K562 (cell line): Measurements from ENCODE around the gene DGKB. TPM values are rescaled to one million over a fixed set of nuclear protein-coding genes. Genes with fewer than 3 reads are reported as not detected.

Source experiments
- ATAC-seq: fragments of 200-7000 bp; cut with Tn5 transposase; 3 replicates; pipeline ENCODE4 v1.9.1; 2020; ENCODE audit warnings: moderate library complexity
- BruUV-seq: library from RNA; stranded (reverse); fragments of 400-500 nt; replicated peaks from 2 replicates; lab custom pipeline; 2021; lab: Mats Ljungman, UMichigan
- CTCF ChIA-PET: fragments of 300-600 bp; formaldehyde crosslinking; extraction: SDS; loops from one replicate; lab custom pipeline; 2021; ENCODE audit warnings: low intra/inter-chr PET ratio; lab: Yijun Ruan, JAX
- POLR2A ChIA-PET: fragments of 300-600, 350-650 bp; sonication (Branson Sonifier 250); formaldehyde crosslinking; extraction: SDS; loops from one replicate; lab custom pipeline; 2021; ENCODE audit warnings: antibody characterized with exemption, inconsistent platforms; lab: Yijun Ruan, JAX
- DNase-seq, 4 experiments: peaks; one replicate each; pipeline versions ENCODE4 v3.0.0 to v3.0.0-alpha.2; 2011 to 2018; ENCODE audit warnings: low spot score in 3 of 4, mixed read lengths in 3 of 4; ENCODE audit errors: extremely low read depth in 1 of 4
- FAIRE-seq: peaks from 2 replicates; lab custom pipeline; 2011; peaks lifted over from hg19 to GRCh38; lab: Jason Lieb, UNC
- H2AFZ ChIP-seq: 2 replicates; pipeline ENCODE4 v1.6.0; 2011; ENCODE audit warnings: low read depth, low read length, control low read depth, inconsistent platforms
- H3K27ac ChIP-seq: fragments of 200-600 bp; 3 replicates; pipeline ENCODE4 v1.8.0; 2011; ENCODE audit warnings: low read depth, mild to moderate bottlenecking, control low read depth, inconsistent platforms, low read length, moderate library complexity, mixed read lengths; ENCODE audit errors: extremely low read depth
- H3K27me3 ChIP-seq, 2 experiments: fragments of 300-600 bp in 1 of 2; 2 replicates in 1 of 2; 3 replicates in 1 of 2; pipeline versions ENCODE4 v1.6.0 to v1.8.0; 2011; ENCODE audit warnings: inconsistent platforms in 2 of 2, low read length in 2 of 2, mild to moderate bottlenecking in 1 of 2, mixed read lengths in 1 of 2, moderate library complexity in 1 of 2; ENCODE audit not compliant: control insufficient read depth in 2 of 2, insufficient read depth in 2 of 2
- H3K36me3 ChIP-seq: fragments of 300-600 bp; 3 replicates; pipeline ENCODE4 v1.8.0; 2011; ENCODE audit warnings: mild to moderate bottlenecking, low read length, inconsistent platforms; ENCODE audit not compliant: control insufficient read depth, insufficient read depth
- H3K4me1 ChIP-seq, 2 experiments: fragments of 200-600 bp in 1 of 2; replicated peaks in 1 of 2; 2 replicates in 1 of 2; 3 replicates in 1 of 2; pipeline versions ENCODE4 v1.5.1 to v1.8.0; 2011; ENCODE audit warnings: inconsistent platforms in 2 of 2, low read length in 2 of 2, mild to moderate bottlenecking in 1 of 2, mixed read lengths in 1 of 2, moderate library complexity in 1 of 2; ENCODE audit not compliant: control insufficient read depth in 2 of 2, insufficient read depth in 2 of 2
- H3K4me2 ChIP-seq: 2 replicates; pipeline ENCODE4 v1.6.1; 2011; ENCODE audit warnings: low read length, control low read depth, inconsistent platforms, mixed read lengths; ENCODE audit not compliant: insufficient read depth
- H3K4me3 ChIP-seq: fragments of 200-600 bp; sonication (generic), shearing (Covaris generic); 2 replicates; pipeline ENCODE4 v1.5.1; 2016; ENCODE audit warnings: control low read depth, inconsistent platforms
- H3K79me2 ChIP-seq: fragments of 200-600 bp; 3 replicates; pipeline ENCODE4 v1.8.0; 2011; ENCODE audit warnings: low read length, inconsistent platforms; ENCODE audit not compliant: control insufficient read depth, insufficient read depth
- H3K9ac ChIP-seq, 2 experiments: 2 replicates each; pipeline versions ENCODE4 v1.6.0 to v1.6.1; 2011; ENCODE audit warnings: low read depth in 2 of 2, low read length in 2 of 2, control low read depth in 1 of 2, inconsistent platforms in 1 of 2, mild to moderate bottlenecking in 1 of 2, mixed read lengths in 1 of 2; ENCODE audit not compliant: insufficient read depth in 1 of 2
- H3K9me1 ChIP-seq: one replicate; pipeline ENCODE4 v1.6.0; 2011; ENCODE audit warnings: inconsistent platforms, mild to moderate bottlenecking, low read length, moderate library complexity; ENCODE audit not compliant: control insufficient read depth, insufficient read depth
- H3K9me3 ChIP-seq: replicated peaks from 2 replicates; pipeline ENCODE4 v1.5.1; 2011; ENCODE audit warnings: low read depth, low read length, inconsistent platforms; ENCODE audit not compliant: control insufficient read depth, insufficient read depth
- H4K20me1 ChIP-seq: replicated peaks from 2 replicates; pipeline ENCODE4 v1.6.1; 2011; ENCODE audit warnings: low read length, inconsistent platforms, mixed read lengths; ENCODE audit not compliant: control insufficient read depth, insufficient read depth
- BCL6 ChIP-seq: fragments of 250-450 bp; sonication (Bioruptor Pico); IDR thresholded peaks from 2 replicates; pipeline ENCODE4 v1.4.0; 2020
- CBFA2T2 ChIP-seq: fragments of 450-650 bp; conservative IDR thresholded peaks from 2 replicates; pipeline ENCODE4 v1.6.1; 2017; ENCODE audit warnings: mild to moderate bottlenecking
- CBFB ChIP-seq: sonication (generic); formaldehyde crosslinking; IDR thresholded peaks from 2 replicates; pipeline ENCODE4 v1.4.0; 2020; ENCODE audit warnings: mild to moderate bottlenecking, missing genetic modification reagents
- CCAR2 ChIP-seq: fragments of 200-400 bp; formaldehyde crosslinking; IDR thresholded peaks from 2 replicates; pipeline ENCODE4 v1.6.1; 2017; ENCODE audit warnings: mild to moderate bottlenecking, low read depth, low read length
- DACH1 ChIP-seq: fragments of 450-650 bp; IDR thresholded peaks from 2 replicates; pipeline ENCODE4 v1.6.1; 2018; ENCODE audit not compliant: partially characterized antibody
- JUN ChIP-seq, 2 experiments: sonication (generic) in 1 of 2; formaldehyde crosslinking in 1 of 2; IDR thresholded peaks; 2 replicates each; pipeline versions ENCODE4 v1.6.1 to v1.8.0; 2012 to 2022; ENCODE audit warnings: borderline replicate concordance in 2 of 2, mild to moderate bottlenecking in 2 of 2, improper control_type of control experiment in 1 of 2, low read depth in 1 of 2, low read length in 1 of 2, missing genetic modification reagents in 1 of 2
- SIRT6 ChIP-seq: IDR thresholded peaks from one replicate; pipeline ENCODE4 v1.6.1; 2012; ENCODE audit warnings: low read depth, mild to moderate bottlenecking, control low read depth, inconsistent platforms, low read length, moderate library complexity
- ZNF23 ChIP-seq: fragments of 250-450 bp; sonication (Bioruptor Pico); IDR thresholded peaks from 2 replicates; pipeline ENCODE4 v1.4.0; 2020; ENCODE audit warnings: mild to moderate bottlenecking
- WGBS: fragments of 100-300 bp; shearing (Covaris generic); methylation state at CpG from one replicate; pipeline ENCODE4 v1.1.6; 2016; ENCODE audit warnings: low coverage, mixed read lengths; ENCODE audit not compliant: insufficient coverage; ENCODE audit errors: missing lambda C conversion rate; 5-methylcytosine and 5-hydroxymethylcytosine counted together
- in situ Hi-C: fragments of 300-500 bp; cut with MboI; formaldehyde crosslinking; loops from 4 replicates; pipeline ENCODE4 v1.15.0; 2018; ENCODE audit warnings: inconsistent platforms, mixed read lengths
- intact Hi-C: fragments of 100-400 bp; cut with micrococcal nuclease; formaldehyde crosslinking; loops from 2 replicates; pipeline ENCODE4 v1.14.2; 2022
- polyA plus RNA-seq, 8 experiments: library from polyadenylated mRNA; depleted of rRNA in 4 of 8; stranded (reverse) in 5 of 8; unstranded in 3 of 8; fragments of >200 nt; fragmentation: Nextera tagmentation in 2 of 8; fragmentation: Illumina TruSeq in 1 of 8; extraction: Ambion mirVana in 2 of 8; extraction: Trizol in 1 of 8; gene quantifications; 2 replicates each; pipeline versions ENCODE4 v1.2.1 to v1.2.3, GENCODE V29; 2011 to 2014; ENCODE audit warnings: inconsistent platforms in 1 of 8, missing spikeins in 1 of 8
- total RNA-seq, 7 experiments: library from RNA; depleted of rRNA in 6 of 7; stranded (reverse); fragments of >200 nt in 6 of 7; fragmentation: Illumina TruSeq in 2 of 7; extraction: Trizol in 2 of 7; gene quantifications; 2 replicates each; pipeline versions ENCODE4 v1.2.1 to v1.2.3, GENCODE V29; 2011 to 2021; ENCODE audit warnings: low replicate concordance in 1 of 7
- TF ChIP-seq, protein P1 (sequence below), 2 experiments: IDR thresholded peaks in 1 of 2; conservative IDR thresholded peaks in 1 of 2; 2 replicates each; pipeline ENCODE4 v1.6.1; 2016; ENCODE audit warnings: low read depth in 2 of 2, mild to moderate bottlenecking in 1 of 2, missing compliant biosample characterization in 1 of 2, missing genetic modification characterization in 1 of 2, moderate library complexity in 1 of 2
- TF ChIP-seq, protein P2 (sequence below): fragments of 450-650 bp; formaldehyde crosslinking; IDR thresholded peaks from 2 replicates; pipeline ENCODE4 v1.4.0; 2020; ENCODE audit warnings: mild to moderate bottlenecking, moderate library complexity

Gene DGKB
- total and polyA plus RNA-seq, 9 of the 15 experiments (the other 6 are each of a cell fraction or from before 2014, with no cell fraction given), result 0.01 TPM; not detected in 8

DNA sequence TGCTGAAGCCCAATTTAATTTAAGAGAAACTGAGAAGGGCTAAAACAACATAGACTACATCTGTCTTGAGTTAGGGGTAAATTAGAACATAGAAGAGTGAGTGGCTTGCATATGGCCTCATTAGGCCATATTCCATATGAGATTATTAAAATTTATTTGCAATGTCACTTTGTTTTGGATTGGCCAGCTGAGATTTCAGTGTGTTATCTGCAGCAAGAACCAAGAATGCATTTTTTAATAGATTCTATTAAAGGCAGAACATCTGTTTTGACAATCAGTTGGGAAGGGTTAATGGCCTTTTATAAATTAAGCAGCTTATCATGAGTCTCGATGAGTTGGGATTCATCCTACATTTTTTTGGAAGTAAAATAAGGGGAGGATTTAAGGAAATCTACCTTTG, 236.2 kb downstream of the DGKB start:
- no peaks in the 10 kb centered on the region for H4K20me1 ChIP-seq
- CTCF ChIA-PET, result no interaction called here

DNA sequence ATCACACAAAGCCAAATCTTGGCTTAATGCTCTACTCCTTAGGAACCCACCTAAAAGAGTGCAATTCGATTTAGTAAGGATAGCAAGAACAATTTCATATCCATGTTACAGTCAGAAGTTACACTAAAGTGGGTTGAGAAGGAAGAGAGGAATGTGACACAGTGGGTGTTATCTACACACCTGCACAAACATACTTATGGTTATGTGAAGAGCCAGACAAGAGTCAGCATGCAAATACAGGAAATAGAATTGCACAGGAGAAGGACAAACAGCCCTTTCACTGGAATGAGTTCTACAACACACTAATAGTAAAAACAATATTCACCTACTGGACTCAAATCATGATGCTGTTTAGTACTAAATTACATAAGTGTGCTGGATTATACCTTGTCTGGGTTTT, 262.8 kb downstream of the DGKB start:
- Histone ChIP-seq H3K27ac (no peak overlapping the region), H3K4me3 (no peak overlapping the region), H3K9me3 (peaks cover 7% of the 10 kb centered on the region; the same call in 1 of the 2 replicates), H3K4me2 (no peak overlapping the region), H3K27me3 (no peaks in the 10 kb centered on the region), H3K36me3 (no peaks in the 10 kb centered on the region), H3K79me2 (no peaks in the 10 kb centered on the region), H3K9ac (no peak overlapping the region), H4K20me1 (no peaks in the 10 kb centered on the region), H3K4me1 (no peaks in the 10 kb centered on the region), H2AFZ (no peak overlapping the region), H3K9me1 (no peaks in the 10 kb centered on the region)
- intact Hi-C loops (no loop called here), in situ Hi-C loops (no loop called here)
- ChIA-PET POLR2A (no interaction called here), CTCF (no interaction called here)
- 0% methylated on average over 1 of the region's 1 CpG for WGBS
- no peak for ATAC-seq
- no peak for DNase-seq
- no TSS peak for BruUV-seq
- no peak for FAIRE-seq
- TF ChIP-seq ZNF23 (CRISPR knock-in tag), result no peak
- TF ChIP-seq JUN (IDR thresholded peaks at IDR 0.05; ENCODE audit: borderline replicate concordance, low read depth, low read length), result no peak
- no peak for TF ChIP-seq JUN (CRISPR knock-in tag; IDR thresholded peaks at IDR 0.05; ENCODE audit: borderline replicate concordance)
- TF ChIP-seq DACH1, result no peak
- TF ChIP-seq CCAR2, result no peak
- no peak for TF ChIP-seq SIRT6
- TF ChIP-seq, protein P1, sequence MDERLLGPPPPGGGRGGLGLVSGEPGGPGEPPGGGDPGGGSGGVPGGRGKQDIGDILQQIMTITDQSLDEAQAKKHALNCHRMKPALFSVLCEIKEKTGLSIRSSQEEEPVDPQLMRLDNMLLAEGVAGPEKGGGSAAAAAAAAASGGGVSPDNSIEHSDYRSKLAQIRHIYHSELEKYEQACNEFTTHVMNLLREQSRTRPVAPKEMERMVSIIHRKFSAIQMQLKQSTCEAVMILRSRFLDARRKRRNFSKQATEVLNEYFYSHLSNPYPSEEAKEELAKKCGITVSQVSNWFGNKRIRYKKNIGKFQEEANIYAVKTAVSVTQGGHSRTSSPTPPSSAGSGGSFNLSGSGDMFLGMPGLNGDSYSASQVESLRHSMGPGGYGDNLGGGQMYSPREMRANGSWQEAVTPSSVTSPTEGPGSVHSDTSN (CRISPR knock-in tag; IDR thresholded peaks at IDR 0.05; ENCODE audit: low read depth), result no peak
- TF ChIP-seq, protein P1 (tag; conservative IDR thresholded peaks at IDR 0.05; ENCODE audit: low read depth), result no peak
- TF ChIP-seq BCL6, result no peak

More for the DNA sequence above, 236.2 kb downstream of the DGKB start:
- Histone ChIP-seq H3K79me2 (no peaks in the 10 kb centered on the region), H3K27ac (no peak overlapping the region), H3K9me1 (no peaks in the 10 kb centered on the region), H3K4me2 (no peak overlapping the region), H3K4me1 (no peaks in the 10 kb centered on the region), H3K4me3 (no peak overlapping the region), H3K9me3 (no peaks in the 10 kb centered on the region), H2AFZ (no peak overlapping the region), H3K9ac (no peak overlapping the region), H3K27me3 (no peaks in the 10 kb centered on the region), H3K36me3 (no peaks in the 10 kb centered on the region)
- POLR2A ChIA-PET, result no interaction called here
- DNase-seq, result no peak
- in situ Hi-C loops, result no loop called here
- no peak for FAIRE-seq
- TF ChIP-seq CBFB (CRISPR knock-in tag) (no peak), CBFA2T2 (no peak)
- TF ChIP-seq, protein P2, sequence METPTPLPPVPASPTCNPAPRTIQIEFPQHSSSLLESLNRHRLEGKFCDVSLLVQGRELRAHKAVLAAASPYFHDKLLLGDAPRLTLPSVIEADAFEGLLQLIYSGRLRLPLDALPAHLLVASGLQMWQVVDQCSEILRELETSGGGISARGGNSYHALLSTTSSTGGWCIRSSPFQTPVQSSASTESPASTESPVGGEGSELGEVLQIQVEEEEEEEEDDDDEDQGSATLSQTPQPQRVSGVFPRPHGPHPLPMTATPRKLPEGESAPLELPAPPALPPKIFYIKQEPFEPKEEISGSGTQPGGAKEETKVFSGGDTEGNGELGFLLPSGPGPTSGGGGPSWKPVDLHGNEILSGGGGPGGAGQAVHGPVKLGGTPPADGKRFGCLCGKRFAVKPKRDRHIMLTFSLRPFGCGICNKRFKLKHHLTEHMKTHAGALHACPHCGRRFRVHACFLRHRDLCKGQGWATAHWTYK (CRISPR knock-in tag), result no peak
- no TSS peak for BruUV-seq
- ATAC-seq, result no peak
- intact Hi-C loops, result no loop called here
- 0% methylated on average over 1 of the region's 1 CpG for WGBS
